Smooth muscle cell (in vitro differentiated cells): ENCODE data around the gene LMAN1L. TPM values are rescaled to one million over a fixed set of nuclear protein-coding genes. Genes with fewer than 3 reads are reported as not detected.

ENCODE experiments used
- DNase-seq: peaks from one replicate; lab custom pipeline; 2025; ENCODE audit not compliant: unreplicated experiment; lab: John Stamatoyannopoulos, UW
- H2AFZ ChIP-seq: fragments of 200-600 bp; sonication (generic); 2 replicates; pipeline ENCODE4 v1.6.0; 2016; ENCODE audit warnings: antibody characterized with exemption, low read depth, mild to moderate bottlenecking
- H3F3A ChIP-seq: fragments of 200-600 bp; sonication (generic); 2 replicates; pipeline ENCODE4 v1.6.0; 2017; ENCODE audit warnings: antibody characterized with exemption, low read depth
- H3K27ac ChIP-seq: fragments of 200-600 bp; sonication (generic); 2 replicates; pipeline ENCODE4 v1.5.1; 2016; ENCODE audit warnings: low read depth, mild to moderate bottlenecking
- H3K27me3 ChIP-seq: fragments of 200-600 bp; sonication (generic); 2 replicates; pipeline ENCODE4 v1.6.1; 2016; ENCODE audit warnings: low read depth, mild to moderate bottlenecking
- H3K36me3 ChIP-seq: fragments of 200-600 bp; sonication (generic); 2 replicates; pipeline ENCODE4 v1.5.1; 2016; ENCODE audit warnings: low read depth
- H3K4me1 ChIP-seq: fragments of 200-600 bp; sonication (generic); 2 replicates; pipeline ENCODE4 v1.5.1; 2016; ENCODE audit warnings: low read depth
- H3K4me2 ChIP-seq: fragments of 200-600 bp; sonication (generic); 2 replicates; pipeline ENCODE4 v1.6.0; 2016; ENCODE audit warnings: mild to moderate bottlenecking
- H3K4me3 ChIP-seq: fragments of 200-600 bp; sonication (generic); 2 replicates; pipeline ENCODE4 v1.5.1; 2016; ENCODE audit warnings: mild to moderate bottlenecking
- H3K79me2 ChIP-seq: fragments of 200-600 bp; sonication (generic); 2 replicates; pipeline ENCODE4 v1.6.0; 2016; ENCODE audit warnings: low read depth, mild to moderate bottlenecking
- H3K9ac ChIP-seq: fragments of 200-600 bp; sonication (generic); 2 replicates; pipeline ENCODE4 v1.6.0; 2016; ENCODE audit warnings: low read depth
- H3K9me3 ChIP-seq: fragments of 200-600 bp; sonication (generic); replicated peaks from 2 replicates; pipeline ENCODE4 v1.5.1; 2016; ENCODE audit warnings: low read depth
- H4K20me1 ChIP-seq: fragments of 200-600 bp; sonication (generic); 2 replicates; pipeline ENCODE4 v1.6.0; 2016; ENCODE audit warnings: low read depth
- WGBS: methylation state at CpG from one replicate; pipeline ENCODE4 v1.1.7; 2016; ENCODE audit warnings: low lambda C conversion rate; 5-methylcytosine and 5-hydroxymethylcytosine counted together
- polyA plus RNA-seq: library from polyadenylated mRNA; unstranded; fragments of >200 nt; fragmentation: Nextera tagmentation; extraction: Ambion mirVana; gene quantifications from 2 replicates; pipeline ENCODE4 v1.2.1, GENCODE V29; 2016
- total RNA-seq: library from RNA; depleted of rRNA; stranded (reverse); fragments of >200 nt; gene quantifications from 2 replicates; pipeline ENCODE4 v1.2.3, GENCODE V29; 2014
- TF ChIP-seq, protein P1 (sequence below): fragments of 200-600 bp; sonication (generic); IDR thresholded peaks from 2 replicates; pipeline ENCODE4 v1.5.1; 2017; ENCODE audit warnings: borderline replicate concordance, mild to moderate bottlenecking, antibody characterized with exemption; ENCODE audit not compliant: insufficient read depth, poor library complexity, severe bottlenecking

The LMAN1L gene
- total and polyA plus RNA-seq, 2 experiments from 2014 or later: not detected

DNA sequence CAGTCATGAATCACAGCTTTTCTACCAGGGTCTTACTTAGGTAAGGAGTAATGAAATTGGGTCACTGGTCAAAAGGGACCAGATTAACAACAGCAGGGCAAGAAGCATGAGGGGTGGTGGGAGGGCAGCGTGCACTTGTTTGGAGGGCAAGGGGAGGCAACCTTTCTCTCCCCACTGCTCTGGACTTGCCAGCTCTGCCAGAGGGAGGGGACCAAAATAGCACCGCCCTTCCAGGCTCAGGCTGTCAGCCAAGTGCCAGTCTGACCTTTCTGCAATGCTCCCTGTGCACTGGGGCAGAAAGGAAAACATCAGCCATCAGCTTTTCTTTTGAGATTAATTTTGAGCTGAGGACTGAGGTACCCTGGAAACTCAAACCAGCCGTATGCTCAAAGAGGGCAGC lies 34.8 kb downstream of the LMAN1L start:
- Histone ChIP-seq H3K9ac (no peak overlapping the region), H3K27me3 (no peaks in the 10 kb centered on the region), H3K9me3 (no peaks in the 10 kb centered on the region), H3K36me3 (no peaks in the 10 kb centered on the region), H3K4me3 (no peak overlapping the region), H2AFZ (no peak overlapping the region), H4K20me1 (no peaks in the 10 kb centered on the region), H3F3A (peaks cover 4% of the 10 kb centered on the region), H3K4me1 (peaks cover 16% of the 10 kb centered on the region), H3K27ac (no peak overlapping the region), H3K4me2 (no peak overlapping the region), H3K79me2 (no peaks in the 10 kb centered on the region)
- TF ChIP-seq, protein P1, sequence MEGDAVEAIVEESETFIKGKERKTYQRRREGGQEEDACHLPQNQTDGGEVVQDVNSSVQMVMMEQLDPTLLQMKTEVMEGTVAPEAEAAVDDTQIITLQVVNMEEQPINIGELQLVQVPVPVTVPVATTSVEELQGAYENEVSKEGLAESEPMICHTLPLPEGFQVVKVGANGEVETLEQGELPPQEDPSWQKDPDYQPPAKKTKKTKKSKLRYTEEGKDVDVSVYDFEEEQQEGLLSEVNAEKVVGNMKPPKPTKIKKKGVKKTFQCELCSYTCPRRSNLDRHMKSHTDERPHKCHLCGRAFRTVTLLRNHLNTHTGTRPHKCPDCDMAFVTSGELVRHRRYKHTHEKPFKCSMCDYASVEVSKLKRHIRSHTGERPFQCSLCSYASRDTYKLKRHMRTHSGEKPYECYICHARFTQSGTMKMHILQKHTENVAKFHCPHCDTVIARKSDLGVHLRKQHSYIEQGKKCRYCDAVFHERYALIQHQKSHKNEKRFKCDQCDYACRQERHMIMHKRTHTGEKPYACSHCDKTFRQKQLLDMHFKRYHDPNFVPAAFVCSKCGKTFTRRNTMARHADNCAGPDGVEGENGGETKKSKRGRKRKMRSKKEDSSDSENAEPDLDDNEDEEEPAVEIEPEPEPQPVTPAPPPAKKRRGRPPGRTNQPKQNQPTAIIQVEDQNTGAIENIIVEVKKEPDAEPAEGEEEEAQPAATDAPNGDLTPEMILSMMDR: no peak
- DNase-seq: no peak
- 98% methylated on average over 3 of the region's 3 CpGs for WGBS

DNA sequence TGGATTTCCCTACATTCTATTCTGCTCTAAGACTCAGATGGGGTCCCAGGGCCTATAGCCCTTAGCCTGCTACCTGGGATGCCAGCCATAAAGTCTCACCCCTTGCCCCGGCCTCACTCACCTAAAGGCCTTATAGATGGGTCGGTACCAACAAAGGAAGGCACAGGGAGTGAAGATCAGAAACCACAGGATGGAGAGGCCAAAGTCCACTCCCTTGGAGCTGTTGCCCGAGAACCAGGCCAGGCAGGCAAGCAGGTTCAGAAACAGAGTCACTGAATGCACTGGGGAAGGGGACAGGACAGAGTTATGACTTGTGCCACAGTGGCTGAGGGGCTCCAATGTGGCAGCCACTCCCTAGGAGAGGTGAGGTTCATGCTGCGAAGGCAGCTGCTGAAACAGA lies 37.8 kb downstream of the LMAN1L start:
- WGBS: 96% methylated on average over 4 of the region's 4 CpGs
- Histone ChIP-seq H3K9me3 (no peaks in the 10 kb centered on the region), H3K27me3 (no peaks in the 10 kb centered on the region), H3K9ac (no peak overlapping the region), H3K36me3 (no peaks in the 10 kb centered on the region), H3K79me2 (no peaks in the 10 kb centered on the region), H4K20me1 (peaks cover 14% of the 10 kb centered on the region), H3K4me2 (no peak overlapping the region), H2AFZ (no peak overlapping the region), H3K27ac (no peak overlapping the region), H3K4me3 (no peak overlapping the region), H3F3A (no peaks in the 10 kb centered on the region), H3K4me1 (no peaks in the 10 kb centered on the region)
- no peak for DNase-seq
- TF ChIP-seq, protein P1: no peak

GRCh38 chr15:74851960-74852359 lies 39.3 kb downstream of the LMAN1L start:
- no peaks in the 10 kb centered on the region for H3K4me1 ChIP-seq
- H3K9ac ChIP-seq: no peak overlapping the region
- H3K79me2 ChIP-seq: no peaks in the 10 kb centered on the region
- H3K36me3 ChIP-seq: no peaks in the 10 kb centered on the region
- H3F3A ChIP-seq: no peaks in the 10 kb centered on the region
- H3K4me2 ChIP-seq: no peak overlapping the region
- no peak for DNase-seq
- no peaks in the 10 kb centered on the region for H3K9me3 ChIP-seq
- TF ChIP-seq, protein P1: no peak
- H2AFZ ChIP-seq: no peak overlapping the region
- H3K4me3 ChIP-seq: no peak overlapping the region
- H3K27me3 ChIP-seq: no peaks in the 10 kb centered on the region
- no peak overlapping the region for H3K27ac ChIP-seq
- H4K20me1 ChIP-seq: peaks cover 28% of the 10 kb centered on the region
- WGBS: 86% methylated on average over 7 of the region's 7 CpGs

DNA sequence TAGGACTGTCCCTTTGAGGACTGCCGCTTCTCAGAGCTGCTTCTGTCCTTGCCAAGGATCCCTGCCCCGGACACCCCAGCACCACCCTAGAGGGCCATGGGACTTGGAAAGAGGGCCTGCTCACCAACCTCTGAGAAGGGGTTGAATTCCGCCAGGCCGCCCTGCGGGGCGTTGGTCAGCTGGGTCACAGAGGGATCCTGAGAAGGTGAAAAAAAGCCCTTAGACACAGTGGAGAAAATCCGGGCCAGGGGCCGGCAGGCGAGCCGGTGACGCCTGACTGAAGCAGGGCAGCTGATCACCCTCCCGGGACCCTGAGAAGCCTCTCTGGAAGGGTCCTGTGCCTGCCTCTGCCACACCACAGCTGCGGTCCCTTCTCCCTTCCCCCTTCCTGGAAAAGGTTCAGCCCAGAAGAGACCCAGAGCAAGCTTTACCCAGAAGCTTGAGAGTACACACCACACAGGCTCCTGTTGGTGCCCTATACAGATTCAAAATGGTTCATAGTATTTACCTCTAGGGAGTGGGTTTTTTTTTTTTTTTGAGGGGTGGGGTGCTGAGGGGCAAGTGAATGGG lies 41.9 kb downstream of the LMAN1L start:
- no peaks in the 10 kb centered on the region for H3K9me3 ChIP-seq
- H3K4me1 ChIP-seq: no peaks in the 10 kb centered on the region
- no peak overlapping the region for H3K27ac ChIP-seq
- H3K79me2 ChIP-seq: peaks cover 11% of the 10 kb centered on the region
- H3K4me3 ChIP-seq: no peak overlapping the region
- no peak overlapping the region for H3K9ac ChIP-seq
- H3K4me2 ChIP-seq: no peak overlapping the region
- no peak overlapping the region for H2AFZ ChIP-seq
- DNase-seq: no peak
- 97% methylated on average over 13 of the region's 13 CpGs for WGBS
- TF ChIP-seq, protein P1: no peak
- no peaks in the 10 kb centered on the region for H3K36me3 ChIP-seq
- H4K20me1 ChIP-seq: peaks cover 53% of the 10 kb centered on the region
- H3F3A ChIP-seq: no peaks in the 10 kb centered on the region
- H3K27me3 ChIP-seq: no peaks in the 10 kb centered on the region
